ENCODE measurements around the gene KLHL5.

The KLHL5 gene

GRCh38 chr4:39037941-39038340 is 24.1 kb upstream of the KLHL5 start:
- Histone ChIP-seq H3F3A (ENCODE audit: control insufficient read depth, insufficient read depth) (peaks cover 60% of the 10 kb centered on the region), H3K9me3 (ENCODE audit: control insufficient read depth, insufficient read depth, low read length) (no peaks in the 10 kb centered on the region), H4K20me1 (ENCODE audit: control insufficient read depth, insufficient read depth, low read depth, low read length) (no peaks in the 10 kb centered on the region), H3K4me3 (ENCODE audit: low read length) (peak overlapping the region; percentile 68), H3K9me2 (replicated peaks; ENCODE audit: control insufficient read depth, low read length) (no peaks in the 10 kb centered on the region), H3K27me3 (ENCODE audit: control insufficient read depth, low read length) (no peaks in the 10 kb centered on the region), H3K27ac (ENCODE audit: low read depth, low read length) (peak overlapping the region; percentile 84), H3K4me2 (ENCODE audit: low read length) (peak overlapping the region; percentile 94), H3K36me3 (ENCODE audit: control insufficient read depth, low read length) (no peaks in the 10 kb centered on the region), H3K79me2 (ENCODE audit: control insufficient read depth, low read length) (peaks cover 5% of the 10 kb centered on the region), H3K4me1 (ENCODE audit: control insufficient read depth, low read length) (peaks cover 95% of the 10 kb centered on the region)
- TF ChIP-seq EZH2phosphoT487 (IDR thresholded peaks at IDR 0.05; ENCODE audit: borderline replicate concordance, low read length) (no peak), CTCF (IDR thresholded peaks at IDR 0.05; ENCODE audit: low read depth, low read length, poor library complexity, severe bottlenecking) (no peak)

- no peaks in the 10 kb centered on the region for H4K20me1 ChIP-seq (ENCODE audit: control insufficient read depth, insufficient read depth, low read depth, low read length)
- H3K27me3 ChIP-seq (ENCODE audit: control insufficient read depth, low read length) = no peaks in the 10 kb centered on the region
- H3K4me3 ChIP-seq (ENCODE audit: low read length) = no peak overlapping the region
- TF ChIP-seq CTCF (IDR thresholded peaks at IDR 0.05; ENCODE audit: low read depth, low read length, poor library complexity, severe bottlenecking) (no peak), EZH2phosphoT487 (IDR thresholded peaks at IDR 0.05; ENCODE audit: borderline replicate concordance, low read length) (no peak)
- H3K4me1 ChIP-seq (ENCODE audit: control insufficient read depth, low read length) = peaks cover 94% of the 10 kb centered on the region
- no peaks in the 10 kb centered on the region for H3K36me3 ChIP-seq (ENCODE audit: control insufficient read depth, low read length)
- H3K27ac ChIP-seq (ENCODE audit: low read depth, low read length) = no peak overlapping the region
- H3K9me3 ChIP-seq (ENCODE audit: control insufficient read depth, insufficient read depth, low read length) = no peaks in the 10 kb centered on the region
- H3K4me2 ChIP-seq (ENCODE audit: low read length) = no peak overlapping the region; the same call in 1 of the 2 replicates
- peaks cover 58% of the 10 kb centered on the region for H3F3A ChIP-seq (ENCODE audit: control insufficient read depth, insufficient read depth)
- H3K79me2 ChIP-seq (ENCODE audit: control insufficient read depth, low read length) = peaks cover 7% of the 10 kb centered on the region
- H3K9me2 ChIP-seq (replicated peaks; ENCODE audit: control insufficient read depth, low read length) = no peaks in the 10 kb centered on the region
Observed at GRCh38 chr4:39039108-39039507, 22.9 kb upstream of the KLHL5 start.

- H3K4me3 ChIP-seq (ENCODE audit: low read length) = peak overlapping the region; percentile 32
- no peaks in the 10 kb centered on the region for H3K9me2 ChIP-seq (replicated peaks; ENCODE audit: control insufficient read depth, low read length)
- H3F3A ChIP-seq (ENCODE audit: control insufficient read depth, insufficient read depth) = peaks cover 37% of the 10 kb centered on the region
- peaks cover 10% of the 10 kb centered on the region; the same call in 1 of the 2 replicates for H4K20me1 ChIP-seq (ENCODE audit: control insufficient read depth, insufficient read depth, low read depth, low read length)
- peaks cover 13% of the 10 kb centered on the region for H3K36me3 ChIP-seq (ENCODE audit: control insufficient read depth, low read length)
- no peak for TF ChIP-seq EZH2phosphoT487 (IDR thresholded peaks at IDR 0.05; ENCODE audit: borderline replicate concordance, low read length)
- TF ChIP-seq CTCF (IDR thresholded peaks at IDR 0.05; ENCODE audit: low read depth, low read length, poor library complexity, severe bottlenecking) = no peak
- peak overlapping the region; percentile 37 for H3K27ac ChIP-seq (ENCODE audit: low read depth, low read length)
- no peaks in the 10 kb centered on the region for H3K27me3 ChIP-seq (ENCODE audit: control insufficient read depth, low read length)
- peaks cover 29% of the 10 kb centered on the region for H3K79me2 ChIP-seq (ENCODE audit: control insufficient read depth, low read length)
- peak overlapping the region; percentile 59 for H3K4me2 ChIP-seq (ENCODE audit: low read length)
- H3K9me3 ChIP-seq (ENCODE audit: control insufficient read depth, insufficient read depth, low read length) = no peaks in the 10 kb centered on the region
- peaks cover 78% of the 10 kb centered on the region for H3K4me1 ChIP-seq (ENCODE audit: control insufficient read depth, low read length)
Observed at GRCh38 chr4:39042366-39042765, 19.7 kb upstream of the KLHL5 start.
